SK-N-SH treated with all-trans-retinoic acid at 6 μM for 48 hours (cell line): ENCODE results near the gene CPNE8.

Experiments
- ATAC-seq: fragments of 200-7000 bp; cut with Tn5 transposase; 3 replicates; pipeline ENCODE4 v1.9.1; 2020; ENCODE audit warnings: mild to moderate bottlenecking, moderate library complexity
- ARNTL ChIP-seq: fragments of 450-650 bp; formaldehyde crosslinking; IDR thresholded peaks from 2 replicates; pipeline ENCODE4 v1.5.0; 2020; ENCODE audit warnings: low read depth, mild to moderate bottlenecking, moderate library complexity, borderline replicate concordance
- BACH2 ChIP-seq: fragments of 250-450 bp; sonication (Bioruptor Pico); IDR thresholded peaks from 2 replicates; pipeline ENCODE4 v1.9.0; 2021; ENCODE audit warnings: mild to moderate bottlenecking, borderline replicate concordance
- CREB5 ChIP-seq: fragments of 250-450 bp; sonication (Bioruptor Pico); IDR thresholded peaks from 2 replicates; pipeline ENCODE4 v1.5.1; 2020; ENCODE audit warnings: low read depth, mild to moderate bottlenecking, moderate library complexity
- CSDC2 ChIP-seq: fragments of 250-450 bp; sonication (Bioruptor Pico); IDR thresholded peaks from 2 replicates; pipeline ENCODE4 v1.5.0; 2020; ENCODE audit warnings: mild to moderate bottlenecking, moderate library complexity
- CSRNP3 ChIP-seq: fragments of 250-450 bp; sonication (Bioruptor Pico); IDR thresholded peaks from 2 replicates; pipeline ENCODE4 v1.5.1; 2021; ENCODE audit warnings: mild to moderate bottlenecking, moderate library complexity
- ESRRG ChIP-seq: fragments of 250-450 bp; sonication (Bioruptor Pico); IDR thresholded peaks from 2 replicates; pipeline ENCODE4 v1.6.1; 2021; ENCODE audit warnings: mild to moderate bottlenecking
- GLIS3 ChIP-seq: fragments of 250-450 bp; sonication (Bioruptor Pico); IDR thresholded peaks from 2 replicates; pipeline ENCODE4 v1.5.0; 2020; ENCODE audit warnings: mild to moderate bottlenecking, moderate library complexity
- ISL1 ChIP-seq: fragments of 250-450 bp; sonication (Bioruptor Pico); IDR thresholded peaks from 2 replicates; pipeline ENCODE4 v2.1.2; 2022; ENCODE audit warnings: mild to moderate bottlenecking, moderate library complexity
- OSR1 ChIP-seq: fragments of 250-450 bp; sonication (Bioruptor Pico); IDR thresholded peaks from 2 replicates; pipeline ENCODE4 v1.8.0; 2022; ENCODE audit warnings: moderate library complexity, mild to moderate bottlenecking, inconsistent platforms
- PATZ1 ChIP-seq: fragments of 250-450 bp; sonication (Bioruptor Pico); IDR thresholded peaks from 2 replicates; pipeline ENCODE4 v1.8.0; 2020; ENCODE audit warnings: mild to moderate bottlenecking, moderate library complexity, borderline replicate concordance
- PPARA ChIP-seq: fragments of 250-450 bp; sonication (Bioruptor Pico); IDR thresholded peaks from 2 replicates; pipeline ENCODE4 v1.5.0; 2020; ENCODE audit warnings: mild to moderate bottlenecking, borderline replicate concordance
- RARB ChIP-seq: fragments of 250-450 bp; sonication (Bioruptor Pico); IDR thresholded peaks from 2 replicates; pipeline ENCODE4 v1.8.0; 2021; ENCODE audit warnings: mild to moderate bottlenecking, moderate library complexity
- SNAI2 ChIP-seq: fragments of 250-450 bp; sonication (Bioruptor Pico); IDR thresholded peaks from 2 replicates; pipeline ENCODE4 v1.5.0; 2020; ENCODE audit warnings: mild to moderate bottlenecking, moderate library complexity
- TCF4 ChIP-seq: fragments of 250-450 bp; sonication (Bioruptor Pico); IDR thresholded peaks from 2 replicates; pipeline ENCODE4 v1.8.0; 2021; ENCODE audit warnings: mild to moderate bottlenecking, moderate library complexity, borderline replicate concordance
- TOX ChIP-seq: fragments of 250-450 bp; sonication (Bioruptor Pico); IDR thresholded peaks from 2 replicates; pipeline ENCODE4 v1.8.0; 2021; ENCODE audit warnings: mild to moderate bottlenecking, moderate library complexity, borderline replicate concordance
- ZC3H10 ChIP-seq: fragments of 250-450 bp; sonication (Bioruptor Pico); IDR thresholded peaks from 2 replicates; pipeline ENCODE4 v1.5.1; 2021; ENCODE audit warnings: mild to moderate bottlenecking, moderate library complexity
- ZFP3 ChIP-seq: fragments of 250-450 bp; sonication (Bioruptor Pico); IDR thresholded peaks from 2 replicates; pipeline ENCODE4 v1.5.0; 2020; ENCODE audit warnings: mild to moderate bottlenecking, moderate library complexity
- ZFP30 ChIP-seq: fragments of 450-650 bp; formaldehyde crosslinking; IDR thresholded peaks from 2 replicates; pipeline ENCODE4 v1.5.0; 2022; ENCODE audit warnings: mild to moderate bottlenecking, moderate library complexity
- ZNF565 ChIP-seq: fragments of 450-650 bp; formaldehyde crosslinking; conservative IDR thresholded peaks from 2 replicates; pipeline ENCODE4 v1.5.0; 2020; ENCODE audit warnings: low read depth, mild to moderate bottlenecking, moderate library complexity
- ZNF70 ChIP-seq: fragments of 450-650 bp; formaldehyde crosslinking; IDR thresholded peaks from 2 replicates; pipeline ENCODE4 v1.5.0; 2020; ENCODE audit warnings: mild to moderate bottlenecking, moderate library complexity
- ZNF8 ChIP-seq: fragments of 450-650 bp; formaldehyde crosslinking; IDR thresholded peaks from 2 replicates; pipeline ENCODE4 v1.5.0; 2020; ENCODE audit warnings: mild to moderate bottlenecking, moderate library complexity

CPNE8 gene

GRCh38 chr12:38825006-38825405 lies 80.4 kb downstream of the CPNE8 start:
- no peak for TF ChIP-seq CSRNP3
- no peak for TF ChIP-seq ESRRG (CRISPR knock-in tag)
- no peak for TF ChIP-seq ISL1 (CRISPR knock-in tag)
- no peak for TF ChIP-seq OSR1 (CRISPR knock-in tag)
- TF ChIP-seq, all 23 proteins: peak for 0

GRCh38 chr12:38823738-38824137 lies 81.7 kb downstream of the CPNE8 start:
- ATAC-seq, result no peak
- TF ChIP-seq TOX (no peak), ZNF565 (CRISPR knock-in tag) (no peak), ESRRG (CRISPR knock-in tag) (no peak), ARNTL (CRISPR knock-in tag) (no peak), SNAI2 (CRISPR knock-in tag) (no peak), TCF4 (CRISPR knock-in tag) (no peak), ISL1 (CRISPR knock-in tag) (peak; percentile 60), CSRNP3 (no peak)

More at GRCh38 chr12:38825006-38825405, 80.4 kb downstream of the CPNE8 start:
- no peak for ATAC-seq

- ATAC-seq, result no peak
- TF ChIP-seq ZC3H10 (CRISPR knock-in tag), result no peak
- TF ChIP-seq CREB5 (CRISPR knock-in tag), result no peak
- no peak for TF ChIP-seq OSR1 (CRISPR knock-in tag)
- no peak for TF ChIP-seq RARB (CRISPR knock-in tag)
- TF ChIP-seq GLIS3 (CRISPR knock-in tag), result no peak
- no peak for TF ChIP-seq CSDC2
Observed at GRCh38 chr12:38823314-38823713, 82.1 kb downstream of the CPNE8 start.

- TF ChIP-seq ZFP30 (no peak), ZFP3 (no peak), PPARA (CRISPR knock-in tag) (no peak), SNAI2 (CRISPR knock-in tag) (no peak), TCF4 (CRISPR knock-in tag) (no peak), OSR1 (CRISPR knock-in tag) (no peak), TOX (no peak), ISL1 (CRISPR knock-in tag) (no peak), CSRNP3 (no peak), BACH2 (CRISPR knock-in tag) (no peak), CREB5 (CRISPR knock-in tag) (no peak), GLIS3 (CRISPR knock-in tag) (no peak), ARNTL (CRISPR knock-in tag) (no peak), ZNF70 (CRISPR knock-in tag) (no peak), CSDC2 (no peak), ZC3H10 (CRISPR knock-in tag) (no peak), ZNF565 (CRISPR knock-in tag) (no peak)
Observed at GRCh38 chr12:38817942-38818341, 87.4 kb downstream of the CPNE8 start.

GRCh38 chr12:38813923-38814322 lies 91.5 kb downstream of the CPNE8 start:
- TF ChIP-seq ZNF8 (CRISPR knock-in tag) (no peak), ZFP30 (no peak), PATZ1 (CRISPR knock-in tag) (no peak), ESRRG (CRISPR knock-in tag) (no peak), OSR1 (CRISPR knock-in tag) (no peak), ZNF70 (CRISPR knock-in tag) (no peak), ZFP3 (no peak), GLIS3 (CRISPR knock-in tag) (no peak), CSRNP3 (no peak), ARNTL (CRISPR knock-in tag) (no peak), RARB (CRISPR knock-in tag) (no peak), ISL1 (CRISPR knock-in tag) (no peak), SNAI2 (CRISPR knock-in tag) (no peak)
- TF ChIP-seq, all 23 proteins: peak for 0
- ATAC-seq, result no peak

More at GRCh38 chr12:38817942-38818341, 87.4 kb downstream of the CPNE8 start:
- no peak for ATAC-seq
